ENCODE results near the gene LRRC53.

LRRC53 gene

DNA sequence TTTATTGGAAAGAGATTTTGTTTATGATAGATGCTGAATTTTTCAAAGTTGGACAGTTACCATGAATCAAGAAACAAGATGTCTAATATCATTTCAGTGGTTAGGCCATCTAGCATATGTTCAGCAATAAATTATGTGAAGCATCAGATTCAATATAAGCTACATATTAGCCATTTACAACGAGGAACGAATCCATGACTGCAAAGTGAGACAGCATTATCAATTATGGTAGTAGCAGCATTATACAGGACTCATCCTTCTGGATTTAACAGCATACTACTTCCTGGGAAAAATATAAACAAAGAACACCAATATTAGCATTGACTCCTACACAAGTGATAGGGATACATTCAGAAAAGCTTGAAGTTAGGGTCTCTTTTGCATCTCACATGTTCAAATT, 59.1 kb downstream of the LRRC53 start:
- no peak overlapping the region for H2AFZ ChIP-seq
- TF ChIP-seq, protein P1, sequence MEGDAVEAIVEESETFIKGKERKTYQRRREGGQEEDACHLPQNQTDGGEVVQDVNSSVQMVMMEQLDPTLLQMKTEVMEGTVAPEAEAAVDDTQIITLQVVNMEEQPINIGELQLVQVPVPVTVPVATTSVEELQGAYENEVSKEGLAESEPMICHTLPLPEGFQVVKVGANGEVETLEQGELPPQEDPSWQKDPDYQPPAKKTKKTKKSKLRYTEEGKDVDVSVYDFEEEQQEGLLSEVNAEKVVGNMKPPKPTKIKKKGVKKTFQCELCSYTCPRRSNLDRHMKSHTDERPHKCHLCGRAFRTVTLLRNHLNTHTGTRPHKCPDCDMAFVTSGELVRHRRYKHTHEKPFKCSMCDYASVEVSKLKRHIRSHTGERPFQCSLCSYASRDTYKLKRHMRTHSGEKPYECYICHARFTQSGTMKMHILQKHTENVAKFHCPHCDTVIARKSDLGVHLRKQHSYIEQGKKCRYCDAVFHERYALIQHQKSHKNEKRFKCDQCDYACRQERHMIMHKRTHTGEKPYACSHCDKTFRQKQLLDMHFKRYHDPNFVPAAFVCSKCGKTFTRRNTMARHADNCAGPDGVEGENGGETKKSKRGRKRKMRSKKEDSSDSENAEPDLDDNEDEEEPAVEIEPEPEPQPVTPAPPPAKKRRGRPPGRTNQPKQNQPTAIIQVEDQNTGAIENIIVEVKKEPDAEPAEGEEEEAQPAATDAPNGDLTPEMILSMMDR (IDR thresholded peaks at IDR 0.05) = no peak
- no peaks in the 10 kb centered on the region for H3K36me3 ChIP-seq (ENCODE audit: control insufficient read depth, insufficient read depth, low read length)
- H3K27ac ChIP-seq = no peak overlapping the region
- no peaks in the 10 kb centered on the region for H3K79me2 ChIP-seq
- no peaks in the 10 kb centered on the region for H3K4me1 ChIP-seq
- H3K9ac ChIP-seq = no peak overlapping the region
- no peak overlapping the region for H3K4me2 ChIP-seq (ENCODE audit: low read length)
- no peak overlapping the region for H3K4me3 ChIP-seq (ENCODE audit: low read depth, low read length)
- H3K9me3 ChIP-seq (ENCODE audit: control insufficient read depth, low read length) = no peaks in the 10 kb centered on the region
- H3K27me3 ChIP-seq (ENCODE audit: control insufficient read depth, insufficient read depth, low read length) = no peaks in the 10 kb centered on the region

DNA sequence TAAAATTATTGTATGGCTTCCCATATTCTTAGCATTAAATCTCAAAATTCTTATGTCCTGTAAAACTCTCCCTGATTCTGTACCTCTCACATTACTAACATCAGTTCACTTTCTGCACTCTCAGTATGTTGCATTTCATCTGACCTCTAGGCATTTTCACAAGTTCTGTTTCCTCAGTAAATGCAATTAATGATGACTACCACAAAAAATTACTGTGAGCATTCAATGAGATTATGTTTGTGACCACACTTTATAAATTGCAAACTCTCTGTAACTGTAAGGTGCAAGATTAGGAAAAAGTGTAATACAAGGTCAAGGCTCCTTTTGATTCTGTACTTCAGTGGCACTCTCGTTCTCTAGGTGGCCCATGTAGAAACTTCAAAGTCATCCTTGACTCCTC, 60.4 kb downstream of the LRRC53 start:
- Histone ChIP-seq H3K79me2 (no peaks in the 10 kb centered on the region), H3K4me3 (ENCODE audit: low read depth, low read length) (no peak overlapping the region), H3K9ac (no peak overlapping the region), H3K4me2 (ENCODE audit: low read length) (no peak overlapping the region), H3K27ac (no peak overlapping the region), H3K4me1 (no peaks in the 10 kb centered on the region), H3K27me3 (ENCODE audit: control insufficient read depth, insufficient read depth, low read length) (no peaks in the 10 kb centered on the region), H3K9me3 (ENCODE audit: control insufficient read depth, low read length) (no peaks in the 10 kb centered on the region), H3K36me3 (ENCODE audit: control insufficient read depth, insufficient read depth, low read length) (no peaks in the 10 kb centered on the region), H2AFZ (no peak overlapping the region)
- TF ChIP-seq, protein P1 (IDR thresholded peaks at IDR 0.05) = no peak

DNA sequence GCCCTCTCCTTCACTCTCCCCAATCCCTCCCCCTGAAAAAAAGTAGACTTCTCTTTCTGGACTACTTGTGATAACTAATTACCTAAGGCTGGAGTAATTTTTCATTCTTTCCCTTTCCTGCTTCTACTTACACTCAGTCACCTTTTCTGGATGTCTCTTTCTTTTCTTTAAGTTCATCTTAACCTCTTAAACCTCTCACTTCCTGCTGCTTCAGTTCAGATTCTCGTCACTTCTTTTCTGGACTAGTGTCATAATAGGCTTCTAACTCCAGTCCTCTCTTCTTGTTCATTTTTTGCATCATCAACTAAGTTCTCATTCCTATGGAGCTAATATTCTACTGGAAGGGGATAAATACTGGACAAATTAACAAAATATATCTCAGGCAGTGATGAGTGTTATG, 75.4 kb downstream of the LRRC53 start:
- TF ChIP-seq, protein P1 (IDR thresholded peaks at IDR 0.05) = no peak
- H3K9me3 ChIP-seq (ENCODE audit: control insufficient read depth, low read length) = no peaks in the 10 kb centered on the region
- no peaks in the 10 kb centered on the region for H3K79me2 ChIP-seq
- no peak overlapping the region for H3K4me3 ChIP-seq (ENCODE audit: low read depth, low read length)
- no peak overlapping the region for H3K4me2 ChIP-seq (ENCODE audit: low read length)
- no peak overlapping the region for H3K9ac ChIP-seq
- H3K27me3 ChIP-seq (ENCODE audit: control insufficient read depth, insufficient read depth, low read length) = no peaks in the 10 kb centered on the region
- no peak overlapping the region for H2AFZ ChIP-seq
- H3K27ac ChIP-seq = no peak overlapping the region
- H3K4me1 ChIP-seq = no peaks in the 10 kb centered on the region
- no peaks in the 10 kb centered on the region for H3K36me3 ChIP-seq (ENCODE audit: control insufficient read depth, insufficient read depth, low read length)

DNA sequence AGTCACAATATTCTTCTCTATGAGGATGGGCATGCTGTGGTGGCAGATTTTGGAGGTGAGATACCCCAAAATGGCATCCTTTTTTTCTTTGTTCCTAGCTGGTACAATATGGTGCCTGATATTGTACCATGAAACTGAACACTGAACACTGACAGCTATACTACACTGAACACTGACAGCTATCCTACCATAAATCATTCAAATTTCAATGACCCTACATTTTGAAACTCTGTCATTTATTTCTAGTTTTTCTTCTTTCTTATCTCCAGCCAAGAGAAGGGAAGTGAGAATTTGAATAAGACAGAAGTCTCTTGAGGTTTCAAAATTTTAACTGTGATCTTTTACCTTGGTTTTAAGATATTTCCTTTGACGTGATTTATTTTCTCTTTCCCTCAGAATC, 76.3 kb downstream of the LRRC53 start:
- no peak overlapping the region for H2AFZ ChIP-seq
- no peaks in the 10 kb centered on the region for H3K36me3 ChIP-seq (ENCODE audit: control insufficient read depth, insufficient read depth, low read length)
- no peaks in the 10 kb centered on the region for H3K4me1 ChIP-seq
- no peak overlapping the region for H3K4me3 ChIP-seq (ENCODE audit: low read depth, low read length)
- H3K9ac ChIP-seq = no peak overlapping the region
- H3K9me3 ChIP-seq (ENCODE audit: control insufficient read depth, low read length) = no peaks in the 10 kb centered on the region
- TF ChIP-seq, protein P1 (IDR thresholded peaks at IDR 0.05) = no peak
- no peak overlapping the region for H3K4me2 ChIP-seq (ENCODE audit: low read length)
- H3K79me2 ChIP-seq = no peaks in the 10 kb centered on the region
- no peaks in the 10 kb centered on the region for H3K27me3 ChIP-seq (ENCODE audit: control insufficient read depth, insufficient read depth, low read length)
- H3K27ac ChIP-seq = no peak overlapping the region

DNA sequence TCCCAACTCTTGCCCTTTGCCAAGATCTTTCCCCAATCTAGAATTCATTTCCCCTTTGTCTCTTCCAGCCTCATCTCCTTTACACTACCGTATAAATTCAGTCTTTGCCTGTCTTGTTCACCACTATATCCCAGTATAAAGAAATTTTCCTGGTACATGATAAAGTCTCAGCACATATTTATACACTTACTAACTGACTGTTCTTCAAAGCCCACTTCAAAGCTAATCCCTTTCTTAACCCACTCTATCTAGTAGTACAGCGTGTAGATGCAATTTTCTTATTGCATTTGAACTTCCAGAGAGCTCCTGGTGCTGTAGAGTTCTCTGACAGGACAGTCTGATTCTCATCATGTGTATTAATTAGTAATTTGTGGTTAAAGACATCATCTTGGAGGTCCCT, 78.1 kb downstream of the LRRC53 start:
- Histone ChIP-seq H3K79me2 (no peaks in the 10 kb centered on the region), H2AFZ (no peak overlapping the region), H3K27ac (no peak overlapping the region), H3K27me3 (ENCODE audit: control insufficient read depth, insufficient read depth, low read length) (no peaks in the 10 kb centered on the region), H3K9me3 (ENCODE audit: control insufficient read depth, low read length) (no peaks in the 10 kb centered on the region), H3K4me3 (ENCODE audit: low read depth, low read length) (no peak overlapping the region), H3K4me1 (no peaks in the 10 kb centered on the region), H3K4me2 (ENCODE audit: low read length) (no peak overlapping the region), H3K36me3 (ENCODE audit: control insufficient read depth, insufficient read depth, low read length) (no peaks in the 10 kb centered on the region), H3K9ac (no peak overlapping the region)
- TF ChIP-seq, protein P1 (IDR thresholded peaks at IDR 0.05) = no peak

All from parathyroid adenoma (tissue), 2 donors.